ENCODE results near the gene UNC5A.

DNA sequence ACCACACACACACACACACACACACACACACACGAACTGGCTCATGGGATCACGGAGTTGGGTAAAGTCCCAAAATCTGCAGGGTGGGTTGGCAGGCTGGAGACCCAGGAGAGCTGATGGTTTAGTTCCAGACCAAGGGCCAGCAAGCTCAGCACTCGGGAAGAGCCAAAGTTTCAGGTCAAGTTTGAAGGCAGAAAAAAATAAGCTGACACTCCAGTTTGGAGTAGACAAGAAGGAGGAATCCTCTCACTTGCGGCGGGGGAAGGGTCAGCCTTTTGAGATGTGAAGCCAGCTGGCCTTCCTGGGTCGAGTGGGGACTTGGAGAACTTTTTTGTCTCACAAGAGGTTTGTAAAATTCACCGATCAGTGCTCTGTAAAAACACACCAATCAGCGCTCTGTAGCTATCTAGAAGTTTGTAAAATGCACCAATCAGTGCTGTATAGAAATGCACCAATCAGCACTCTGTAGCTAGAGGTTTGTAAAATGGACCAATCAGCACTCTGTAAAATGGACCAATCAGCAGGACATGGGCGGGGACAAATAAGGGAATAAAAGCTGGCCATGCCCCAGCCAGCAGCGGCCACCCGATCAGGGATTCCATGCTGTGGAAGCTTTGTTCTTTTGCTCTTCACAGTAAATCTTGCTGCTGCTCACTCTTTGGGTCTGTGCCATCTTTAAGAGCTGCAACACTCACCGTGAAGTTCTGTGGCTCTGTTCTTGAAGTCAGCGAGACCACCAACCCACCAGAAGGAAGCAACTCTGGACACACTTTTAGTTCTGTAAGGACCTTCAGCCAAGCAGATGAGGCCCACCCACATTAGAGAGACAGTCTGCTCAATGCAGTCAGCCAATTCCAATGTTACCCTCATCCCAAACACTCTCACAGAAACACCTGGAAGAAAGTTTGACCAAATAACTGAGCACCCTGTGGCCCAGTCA lies 37.8 kb upstream of the UNC5A start:
- TF ChIP-seq FOXM1 (IDR thresholded peaks at IDR 0.05; ENCODE audit: borderline replicate concordance, low read depth) (no peak), TEAD4 (IDR thresholded peaks at IDR 0.05) (no peak), YY1 (IDR thresholded peaks at IDR 0.05; ENCODE audit: low read depth) (no peak), EP300 (IDR thresholded peaks at IDR 0.05; ENCODE audit: borderline replicate concordance) (no peak), CEBPB (IDR thresholded peaks at IDR 0.05) (no peak), EGR1 (IDR thresholded peaks at IDR 0.05) (no peak), RAD21 (IDR thresholded peaks at IDR 0.05; ENCODE audit: low read depth) (no peak), TCF12 (IDR thresholded peaks at IDR 0.05; ENCODE audit: low read depth) (no peak)
- TF ChIP-seq, protein P1, sequence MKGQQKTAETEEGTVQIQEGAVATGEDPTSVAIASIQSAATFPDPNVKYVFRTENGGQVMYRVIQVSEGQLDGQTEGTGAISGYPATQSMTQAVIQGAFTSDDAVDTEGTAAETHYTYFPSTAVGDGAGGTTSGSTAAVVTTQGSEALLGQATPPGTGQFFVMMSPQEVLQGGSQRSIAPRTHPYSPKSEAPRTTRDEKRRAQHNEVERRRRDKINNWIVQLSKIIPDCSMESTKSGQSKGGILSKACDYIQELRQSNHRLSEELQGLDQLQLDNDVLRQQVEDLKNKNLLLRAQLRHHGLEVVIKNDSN (IDR thresholded peaks at IDR 0.05): no peak
- TF ChIP-seq, protein P2, sequence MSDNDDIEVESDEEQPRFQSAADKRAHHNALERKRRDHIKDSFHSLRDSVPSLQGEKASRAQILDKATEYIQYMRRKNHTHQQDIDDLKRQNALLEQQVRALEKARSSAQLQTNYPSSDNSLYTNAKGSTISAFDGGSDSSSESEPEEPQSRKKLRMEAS (IDR thresholded peaks at IDR 0.05): no peak
- TF ChIP-seq, protein P3, sequence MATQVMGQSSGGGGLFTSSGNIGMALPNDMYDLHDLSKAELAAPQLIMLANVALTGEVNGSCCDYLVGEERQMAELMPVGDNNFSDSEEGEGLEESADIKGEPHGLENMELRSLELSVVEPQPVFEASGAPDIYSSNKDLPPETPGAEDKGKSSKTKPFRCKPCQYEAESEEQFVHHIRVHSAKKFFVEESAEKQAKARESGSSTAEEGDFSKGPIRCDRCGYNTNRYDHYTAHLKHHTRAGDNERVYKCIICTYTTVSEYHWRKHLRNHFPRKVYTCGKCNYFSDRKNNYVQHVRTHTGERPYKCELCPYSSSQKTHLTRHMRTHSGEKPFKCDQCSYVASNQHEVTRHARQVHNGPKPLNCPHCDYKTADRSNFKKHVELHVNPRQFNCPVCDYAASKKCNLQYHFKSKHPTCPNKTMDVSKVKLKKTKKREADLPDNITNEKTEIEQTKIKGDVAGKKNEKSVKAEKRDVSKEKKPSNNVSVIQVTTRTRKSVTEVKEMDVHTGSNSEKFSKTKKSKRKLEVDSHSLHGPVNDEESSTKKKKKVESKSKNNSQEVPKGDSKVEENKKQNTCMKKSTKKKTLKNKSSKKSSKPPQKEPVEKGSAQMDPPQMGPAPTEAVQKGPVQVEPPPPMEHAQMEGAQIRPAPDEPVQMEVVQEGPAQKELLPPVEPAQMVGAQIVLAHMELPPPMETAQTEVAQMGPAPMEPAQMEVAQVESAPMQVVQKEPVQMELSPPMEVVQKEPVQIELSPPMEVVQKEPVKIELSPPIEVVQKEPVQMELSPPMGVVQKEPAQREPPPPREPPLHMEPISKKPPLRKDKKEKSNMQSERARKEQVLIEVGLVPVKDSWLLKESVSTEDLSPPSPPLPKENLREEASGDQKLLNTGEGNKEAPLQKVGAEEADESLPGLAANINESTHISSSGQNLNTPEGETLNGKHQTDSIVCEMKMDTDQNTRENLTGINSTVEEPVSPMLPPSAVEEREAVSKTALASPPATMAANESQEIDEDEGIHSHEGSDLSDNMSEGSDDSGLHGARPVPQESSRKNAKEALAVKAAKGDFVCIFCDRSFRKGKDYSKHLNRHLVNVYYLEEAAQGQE (IDR thresholded peaks at IDR 0.05; ENCODE audit: low read depth): no peak

Data from Ishikawa (cell line).